PC-3 (cell line): Measurements from ENCODE around the gene C16orf92. TPM values are rescaled to one million over a fixed set of nuclear protein-coding genes. Genes with fewer than 3 reads are reported as not detected.

Source experiments
- ATAC-seq: fragments of 200-7000 bp; cut with Tn5 transposase; 2 replicates; pipeline ENCODE4 v1.9.1; 2020; ENCODE audit warnings: mild to moderate bottlenecking, moderate library complexity
- BruUV-seq: library from RNA; stranded (reverse); fragments of 400-500 nt; replicated peaks from 2 replicates; lab custom pipeline; 2021; lab: Mats Ljungman, UMichigan
- CTCF ChIA-PET: fragments of 300-600 bp; sonication (Branson Sonifier 250); formaldehyde crosslinking; loops from one replicate; lab custom pipeline; 2022; ENCODE audit warnings: antibody characterized with exemption; lab: Charles Lee
- POLR2A ChIA-PET: fragments of 300-600 bp; sonication (Branson Sonifier 250); formaldehyde crosslinking; loops from one replicate; lab custom pipeline; 2022; ENCODE audit warnings: antibody characterized with exemption; ENCODE audit not compliant: unreplicated experiment; lab: Charles Lee
- DNase-seq: peaks from one replicate; pipeline ENCODE4 v3.0.0-alpha.2; 2015
- H2AFZ ChIP-seq: fragments of 300-600 bp; sonication (generic); 2 replicates; pipeline ENCODE4 v1.6.0; 2016; ENCODE audit warnings: antibody characterized with exemption, low read length
- H3F3A ChIP-seq: fragments of 300-600 bp; sonication (generic); one replicate; pipeline ENCODE4 v1.6.0; 2017; ENCODE audit warnings: antibody characterized with exemption, low read length, control low read depth, mild to moderate bottlenecking; ENCODE audit not compliant: unreplicated experiment
- H3K27ac ChIP-seq: fragments of 300-600 bp; sonication (generic); 2 replicates; pipeline ENCODE4 v1.5.1; 2016; ENCODE audit warnings: mild to moderate bottlenecking, low read length
- H3K27me3 ChIP-seq: fragments of 300-600 bp; sonication (generic); 2 replicates; pipeline ENCODE4 v1.6.1; 2016; ENCODE audit warnings: low read length, mixed read lengths
- H3K36me3 ChIP-seq: fragments of 300-600 bp; sonication (generic); 2 replicates; pipeline ENCODE4 v1.6.1; 2016; ENCODE audit warnings: low read depth, mixed run types, low read length, mixed read lengths
- H3K4me1 ChIP-seq: fragments of 300-600 bp; sonication (generic); 2 replicates; pipeline ENCODE4 v1.5.1; 2016; ENCODE audit warnings: low read length; ENCODE audit not compliant: insufficient read depth
- H3K4me2 ChIP-seq: fragments of 300-600 bp; sonication (generic); 2 replicates; pipeline ENCODE4 v1.6.0; 2016; ENCODE audit warnings: low read length
- H3K4me3 ChIP-seq: fragments of 300-600 bp; sonication (generic); 2 replicates; pipeline ENCODE4 v1.5.1; 2016; ENCODE audit warnings: mild to moderate bottlenecking, low read length, mixed read lengths
- H3K79me2 ChIP-seq: fragments of 300-600 bp; sonication (generic); 2 replicates; pipeline ENCODE4 v1.6.1; 2017; ENCODE audit warnings: low read length, mixed read lengths
- H3K9ac ChIP-seq: fragments of 300-600 bp; sonication (generic); 2 replicates; pipeline ENCODE4 v1.6.0; 2016; ENCODE audit warnings: mild to moderate bottlenecking, low read length
- H3K9me2 ChIP-seq: fragments of 300-600 bp; sonication (generic); replicated peaks from 2 replicates; pipeline ENCODE4 v1.6.1; 2016; ENCODE audit warnings: mixed run types, low read length, mixed read lengths
- H3K9me3 ChIP-seq: fragments of 300-600 bp; sonication (generic); 2 replicates; pipeline ENCODE4 v1.6.1; 2016; ENCODE audit warnings: low read length, mixed read lengths
- H4K20me1 ChIP-seq: fragments of 300-600 bp; sonication (generic); 2 replicates; pipeline ENCODE4 v1.6.1; 2016; ENCODE audit warnings: low read length, mixed read lengths
- EZH2 ChIP-seq: fragments of 300-600 bp; sonication (generic); IDR thresholded peaks from one replicate; pipeline ENCODE4 v1.6.1; 2017; ENCODE audit warnings: antibody characterized with exemption, mild to moderate bottlenecking, low read length; ENCODE audit not compliant: unreplicated experiment
- EZH2phosphoT487 ChIP-seq: fragments of 300-600 bp; sonication (generic); IDR thresholded peaks from 2 replicates; pipeline ENCODE4 v1.6.1; 2018; ENCODE audit warnings: mild to moderate bottlenecking, antibody characterized with exemption, low read length, borderline replicate concordance
- intact Hi-C: fragments of 100-400 bp; cut with micrococcal nuclease; formaldehyde crosslinking; loops from 2 replicates; pipeline ENCODE4 v1.9.0; 2023
- total RNA-seq: library from RNA; depleted of rRNA; stranded (reverse); fragments of >200 nt; gene quantifications from 2 replicates; pipeline ENCODE4 v1.2.3, GENCODE V29; 2014
- TF ChIP-seq, protein P1 (sequence below): fragments of 300-600 bp; sonication (generic); conservative IDR thresholded peaks from 2 replicates; pipeline ENCODE4 v1.5.1; 2017; ENCODE audit warnings: antibody characterized with exemption, low read depth, mild to moderate bottlenecking, low read length

The C16orf92 gene
- total RNA-seq, 1 experiment from 2014 or later, result not detected

DNA sequence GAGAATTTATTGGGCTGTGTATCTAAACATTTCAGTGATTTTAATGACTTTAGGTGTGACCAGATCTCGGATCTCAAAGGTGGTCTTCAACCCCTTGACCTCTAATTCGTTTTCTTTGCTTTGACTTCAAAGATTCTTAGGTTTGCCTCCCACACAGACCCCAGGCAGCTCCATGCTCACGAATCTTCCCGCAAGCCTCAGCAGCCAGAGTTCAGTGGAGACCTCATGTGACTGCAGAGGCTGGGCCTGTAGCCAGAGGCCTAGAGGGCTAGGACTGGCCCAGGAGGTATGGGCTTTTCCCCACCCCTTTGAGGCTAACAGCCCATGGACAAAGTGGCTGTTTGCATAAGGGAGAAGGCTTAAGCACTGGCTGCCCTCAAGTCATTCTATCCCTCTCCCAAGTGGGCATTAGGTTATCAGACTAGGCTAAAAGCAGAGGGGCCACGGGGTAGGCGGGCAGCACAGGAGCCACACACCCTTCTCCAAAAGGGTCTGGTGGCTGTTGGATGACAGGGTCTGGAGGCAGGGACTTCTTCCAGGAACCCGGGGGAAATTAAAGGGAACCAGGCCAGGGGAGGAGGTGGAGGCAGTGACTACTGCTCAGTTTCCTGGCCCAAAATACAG lies 30.5 kb upstream of the C16orf92 start:
- Histone ChIP-seq H3K9me2 (no peaks in the 10 kb centered on the region), H3K9me3 (no peaks in the 10 kb centered on the region), H4K20me1 (no peaks in the 10 kb centered on the region), H3F3A (no peaks in the 10 kb centered on the region), H3K4me3 (no peak overlapping the region), H3K27ac (no peak overlapping the region), H3K36me3 (peaks cover 8% of the 10 kb centered on the region; the same call in 1 of the 2 replicates), H3K79me2 (peaks cover 12% of the 10 kb centered on the region), H3K9ac (no peak overlapping the region), H3K4me2 (no peak overlapping the region), H3K27me3 (no peaks in the 10 kb centered on the region), H3K4me1 (peaks cover 24% of the 10 kb centered on the region), H2AFZ (no peak overlapping the region)
- ChIA-PET CTCF (no interaction called here), POLR2A (no interaction called here)
- intact Hi-C loops, result no loop called here
- TF ChIP-seq EZH2 (no peak), EZH2phosphoT487 (no peak)
- TF ChIP-seq, protein P1, sequence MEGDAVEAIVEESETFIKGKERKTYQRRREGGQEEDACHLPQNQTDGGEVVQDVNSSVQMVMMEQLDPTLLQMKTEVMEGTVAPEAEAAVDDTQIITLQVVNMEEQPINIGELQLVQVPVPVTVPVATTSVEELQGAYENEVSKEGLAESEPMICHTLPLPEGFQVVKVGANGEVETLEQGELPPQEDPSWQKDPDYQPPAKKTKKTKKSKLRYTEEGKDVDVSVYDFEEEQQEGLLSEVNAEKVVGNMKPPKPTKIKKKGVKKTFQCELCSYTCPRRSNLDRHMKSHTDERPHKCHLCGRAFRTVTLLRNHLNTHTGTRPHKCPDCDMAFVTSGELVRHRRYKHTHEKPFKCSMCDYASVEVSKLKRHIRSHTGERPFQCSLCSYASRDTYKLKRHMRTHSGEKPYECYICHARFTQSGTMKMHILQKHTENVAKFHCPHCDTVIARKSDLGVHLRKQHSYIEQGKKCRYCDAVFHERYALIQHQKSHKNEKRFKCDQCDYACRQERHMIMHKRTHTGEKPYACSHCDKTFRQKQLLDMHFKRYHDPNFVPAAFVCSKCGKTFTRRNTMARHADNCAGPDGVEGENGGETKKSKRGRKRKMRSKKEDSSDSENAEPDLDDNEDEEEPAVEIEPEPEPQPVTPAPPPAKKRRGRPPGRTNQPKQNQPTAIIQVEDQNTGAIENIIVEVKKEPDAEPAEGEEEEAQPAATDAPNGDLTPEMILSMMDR, result no peak
- no peak for ATAC-seq
- DNase-seq, result no peak
- BruUV-seq, result no TSS peak

GRCh38 chr16:29993191-29993902 lies 29.7 kb upstream of the C16orf92 start:
- Histone ChIP-seq H3K9ac (no peak overlapping the region), H3K4me2 (no peak overlapping the region), H3K79me2 (peaks cover 12% of the 10 kb centered on the region), H3K36me3 (peaks cover 8% of the 10 kb centered on the region; the same call in 1 of the 2 replicates), H3K9me2 (no peaks in the 10 kb centered on the region), H2AFZ (no peak overlapping the region), H4K20me1 (no peaks in the 10 kb centered on the region), H3F3A (no peaks in the 10 kb centered on the region), H3K4me1 (peaks cover 24% of the 10 kb centered on the region), H3K9me3 (no peaks in the 10 kb centered on the region), H3K4me3 (no peak overlapping the region), H3K27me3 (no peaks in the 10 kb centered on the region), H3K27ac (no peak overlapping the region)
- CTCF ChIA-PET, result no interaction called here
- TF ChIP-seq, protein P1, result no peak
- TF ChIP-seq EZH2, result no peak
- no peak for TF ChIP-seq EZH2phosphoT487
- intact Hi-C loops, result no loop called here
- ATAC-seq (no peak), DNase-seq (no peak)
- POLR2A ChIA-PET, result interaction anchor here (0.6 kb wide), 1 partner anchor 51 kb away, joined by 3 read pairs; no protein-coding TSS in a partner anchor
- BruUV-seq, result no TSS peak
